ENCODE results near the gene GNG2.

DNA sequence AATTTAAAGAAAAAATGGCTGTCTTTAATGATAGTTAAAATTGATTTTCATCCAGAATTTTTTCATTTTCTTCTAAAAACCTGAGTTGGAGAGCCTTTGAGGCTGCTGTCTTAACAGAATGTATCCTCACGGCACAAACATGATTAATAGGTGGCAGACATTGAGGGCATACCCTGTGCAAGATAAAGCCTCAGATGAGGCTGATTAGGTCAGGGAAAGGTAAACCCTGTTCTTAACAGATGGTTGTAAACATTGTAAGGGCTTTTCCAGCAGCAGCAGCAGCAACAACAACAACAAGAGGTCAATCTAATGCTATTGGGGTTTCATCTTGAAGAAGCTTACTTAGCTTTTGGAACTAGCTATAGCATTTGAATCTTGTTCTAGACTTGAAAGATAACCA is 17.4 kb downstream of the GNG2 start:
- TF ChIP-seq ZNF292 (tag by site-specific recombination; IDR thresholded peaks at IDR 0.05; ENCODE audit: borderline replicate concordance, low read depth), result no peak
- TF ChIP-seq SP2 (tag by site-specific recombination; IDR thresholded peaks at IDR 0.05), result no peak
- no peak for TF ChIP-seq ZNF701 (tag by site-specific recombination; IDR thresholded peaks at IDR 0.05)
- no peak for TF ChIP-seq CTCF (tag by site-specific recombination; IDR thresholded peaks at IDR 0.05)
- TF ChIP-seq, protein P1, sequence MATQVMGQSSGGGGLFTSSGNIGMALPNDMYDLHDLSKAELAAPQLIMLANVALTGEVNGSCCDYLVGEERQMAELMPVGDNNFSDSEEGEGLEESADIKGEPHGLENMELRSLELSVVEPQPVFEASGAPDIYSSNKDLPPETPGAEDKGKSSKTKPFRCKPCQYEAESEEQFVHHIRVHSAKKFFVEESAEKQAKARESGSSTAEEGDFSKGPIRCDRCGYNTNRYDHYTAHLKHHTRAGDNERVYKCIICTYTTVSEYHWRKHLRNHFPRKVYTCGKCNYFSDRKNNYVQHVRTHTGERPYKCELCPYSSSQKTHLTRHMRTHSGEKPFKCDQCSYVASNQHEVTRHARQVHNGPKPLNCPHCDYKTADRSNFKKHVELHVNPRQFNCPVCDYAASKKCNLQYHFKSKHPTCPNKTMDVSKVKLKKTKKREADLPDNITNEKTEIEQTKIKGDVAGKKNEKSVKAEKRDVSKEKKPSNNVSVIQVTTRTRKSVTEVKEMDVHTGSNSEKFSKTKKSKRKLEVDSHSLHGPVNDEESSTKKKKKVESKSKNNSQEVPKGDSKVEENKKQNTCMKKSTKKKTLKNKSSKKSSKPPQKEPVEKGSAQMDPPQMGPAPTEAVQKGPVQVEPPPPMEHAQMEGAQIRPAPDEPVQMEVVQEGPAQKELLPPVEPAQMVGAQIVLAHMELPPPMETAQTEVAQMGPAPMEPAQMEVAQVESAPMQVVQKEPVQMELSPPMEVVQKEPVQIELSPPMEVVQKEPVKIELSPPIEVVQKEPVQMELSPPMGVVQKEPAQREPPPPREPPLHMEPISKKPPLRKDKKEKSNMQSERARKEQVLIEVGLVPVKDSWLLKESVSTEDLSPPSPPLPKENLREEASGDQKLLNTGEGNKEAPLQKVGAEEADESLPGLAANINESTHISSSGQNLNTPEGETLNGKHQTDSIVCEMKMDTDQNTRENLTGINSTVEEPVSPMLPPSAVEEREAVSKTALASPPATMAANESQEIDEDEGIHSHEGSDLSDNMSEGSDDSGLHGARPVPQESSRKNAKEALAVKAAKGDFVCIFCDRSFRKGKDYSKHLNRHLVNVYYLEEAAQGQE (tag by site-specific recombination; IDR thresholded peaks at IDR 0.05), result no peak
- no peak for TF ChIP-seq BCL11B (tag by site-specific recombination; IDR thresholded peaks at IDR 0.05; ENCODE audit: low read depth)
- TF ChIP-seq ZNF626 (tag by site-specific recombination; IDR thresholded peaks at IDR 0.05), result no peak
- no peak for TF ChIP-seq ZNF558 (tag by site-specific recombination; IDR thresholded peaks at IDR 0.05)
- TF ChIP-seq ZBTB48 (tag by site-specific recombination; IDR thresholded peaks at IDR 0.05), result no peak
